ENCODE results near the gene KRTAP3-2. TPM values are rescaled to one million over a fixed set of nuclear protein-coding genes. Genes with fewer than 3 reads are reported as not detected.

Gene KRTAP3-2
- total RNA-seq, 1 experiment from 2014 or later = not detected

DNA sequence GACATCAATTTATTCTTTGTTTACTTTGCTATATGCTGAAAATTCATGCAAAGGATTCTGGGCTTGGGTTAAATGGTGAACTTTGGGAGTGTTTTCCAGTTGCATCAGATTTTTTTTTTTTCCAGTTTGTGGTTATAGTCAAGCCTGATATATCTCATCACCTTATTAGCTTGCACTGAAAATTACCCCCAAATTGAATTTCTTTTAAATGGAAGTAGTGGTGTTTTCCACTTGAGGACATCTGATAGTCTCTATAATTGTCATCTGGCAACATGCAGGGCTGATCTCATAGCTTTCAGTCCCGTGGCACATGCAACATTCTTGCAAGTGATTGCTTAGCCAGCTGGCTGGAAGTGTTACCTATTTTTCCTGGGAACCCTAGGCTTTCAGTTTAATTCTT, 13.9 kb upstream of the KRTAP3-2 start:
- no peaks in the 10 kb centered on the region for H3K9me2 ChIP-seq (replicated peaks; ENCODE audit: insufficient read depth, low read length)
- no peak overlapping the region for H3K9ac ChIP-seq (ENCODE audit: low read length)
- no peaks in the 10 kb centered on the region for H3K9me3 ChIP-seq (ENCODE audit: low read length)
- H3K27me3 ChIP-seq (ENCODE audit: low read length) = no peaks in the 10 kb centered on the region
- H3K4me1 ChIP-seq (ENCODE audit: low read length) = no peaks in the 10 kb centered on the region
- H3K4me2 ChIP-seq (ENCODE audit: low read depth, low read length, poor library complexity, severe bottlenecking) = no peak overlapping the region
- no peak for DNase-seq
- H3K36me3 ChIP-seq (ENCODE audit: insufficient read depth, low read length) = no peaks in the 10 kb centered on the region
- no peaks in the 10 kb centered on the region for H4K20me1 ChIP-seq (ENCODE audit: insufficient read depth, low read depth, low read length)
- no peak overlapping the region for H2AFZ ChIP-seq (ENCODE audit: low read length)
- no peaks in the 10 kb centered on the region for H3K79me2 ChIP-seq (ENCODE audit: low read length)
- no peak overlapping the region for H3K4me3 ChIP-seq (ENCODE audit: low read length)
- H3K27ac ChIP-seq (ENCODE audit: low read length) = no peak overlapping the region

DNA sequence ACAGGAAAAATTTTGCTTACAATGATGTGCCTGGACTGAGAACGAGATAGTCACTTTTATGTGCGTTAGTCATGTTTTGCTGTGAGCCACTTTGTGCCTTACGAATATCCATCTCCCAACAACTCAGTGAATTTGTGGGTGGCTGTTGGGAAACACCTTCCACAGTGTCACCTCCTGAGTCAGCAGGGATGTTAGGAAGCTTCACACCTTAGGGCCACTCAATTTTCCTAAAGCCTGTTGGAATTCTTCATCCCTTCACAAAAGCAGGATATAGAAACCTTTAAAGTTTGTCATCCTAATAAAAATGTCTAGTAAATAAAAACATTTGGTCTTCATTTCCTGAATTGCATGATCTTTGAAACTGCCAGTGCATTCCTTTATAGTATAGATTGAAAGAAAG, 13.5 kb upstream of the KRTAP3-2 start:
- no peaks in the 10 kb centered on the region for H3K9me2 ChIP-seq (replicated peaks; ENCODE audit: insufficient read depth, low read length)
- no peak for DNase-seq
- H3K36me3 ChIP-seq (ENCODE audit: insufficient read depth, low read length) = no peaks in the 10 kb centered on the region
- H3K27ac ChIP-seq (ENCODE audit: low read length) = no peak overlapping the region
- no peak overlapping the region for H3K4me3 ChIP-seq (ENCODE audit: low read length)
- no peaks in the 10 kb centered on the region for H3K9me3 ChIP-seq (ENCODE audit: low read length)
- no peak overlapping the region for H3K4me2 ChIP-seq (ENCODE audit: low read depth, low read length, poor library complexity, severe bottlenecking)
- no peaks in the 10 kb centered on the region for H3K27me3 ChIP-seq (ENCODE audit: low read length)
- no peaks in the 10 kb centered on the region for H4K20me1 ChIP-seq (ENCODE audit: insufficient read depth, low read depth, low read length)
- no peak overlapping the region for H2AFZ ChIP-seq (ENCODE audit: low read length)
- H3K9ac ChIP-seq (ENCODE audit: low read length) = no peak overlapping the region
- H3K79me2 ChIP-seq (ENCODE audit: low read length) = no peaks in the 10 kb centered on the region
- no peaks in the 10 kb centered on the region for H3K4me1 ChIP-seq (ENCODE audit: low read length)

DNA sequence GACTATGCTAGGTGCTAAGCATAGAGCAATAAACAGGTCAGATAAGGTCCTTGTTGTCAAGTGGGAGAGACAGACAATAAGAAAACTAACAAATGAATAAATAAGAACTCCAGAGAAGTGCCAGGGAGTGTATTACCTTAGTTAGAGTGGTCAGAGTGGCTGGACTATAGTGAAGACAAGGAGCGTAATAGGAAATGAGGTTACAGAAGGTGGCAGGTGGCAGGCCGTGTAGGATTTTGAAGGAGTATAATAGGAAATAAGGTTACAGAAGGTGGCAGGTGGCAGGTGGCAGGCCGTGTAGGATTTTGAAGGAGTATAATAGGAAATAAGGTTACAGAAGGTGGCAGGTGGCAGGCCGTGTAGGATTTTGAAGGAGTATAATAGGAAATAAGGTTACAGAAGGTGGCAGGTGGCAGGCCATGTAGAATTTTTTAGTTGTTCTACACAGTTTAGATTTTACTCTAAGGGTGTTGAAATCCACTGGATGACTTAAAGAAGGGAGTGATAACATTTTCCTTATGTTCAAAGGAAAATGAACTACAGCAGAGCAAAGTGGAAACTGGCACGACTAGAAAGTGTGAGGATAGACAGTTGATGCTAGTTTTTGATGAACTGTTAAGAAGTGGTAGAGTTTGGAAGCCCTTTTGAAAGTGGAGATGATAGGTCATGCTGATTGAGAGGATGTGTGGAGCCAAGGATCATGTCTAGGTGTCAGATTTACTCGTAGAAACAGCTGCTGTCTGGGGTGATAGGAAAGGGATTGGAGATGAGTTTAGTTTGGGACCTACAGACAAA, 12.8 kb upstream of the KRTAP3-2 start:
- H3K79me2 ChIP-seq (ENCODE audit: low read length) = no peaks in the 10 kb centered on the region
- H3K9ac ChIP-seq (ENCODE audit: low read length) = no peak overlapping the region
- no peaks in the 10 kb centered on the region for H3K4me1 ChIP-seq (ENCODE audit: low read length)
- H3K27me3 ChIP-seq (ENCODE audit: low read length) = no peaks in the 10 kb centered on the region
- no peaks in the 10 kb centered on the region for H3K9me2 ChIP-seq (replicated peaks; ENCODE audit: insufficient read depth, low read length)
- no peaks in the 10 kb centered on the region for H3K36me3 ChIP-seq (ENCODE audit: insufficient read depth, low read length)
- H3K27ac ChIP-seq (ENCODE audit: low read length) = no peak overlapping the region
- no peaks in the 10 kb centered on the region for H4K20me1 ChIP-seq (ENCODE audit: insufficient read depth, low read depth, low read length)
- DNase-seq = no peak
- H2AFZ ChIP-seq (ENCODE audit: low read length) = no peak overlapping the region
- no peak overlapping the region for H3K4me3 ChIP-seq (ENCODE audit: low read length)
- no peaks in the 10 kb centered on the region for H3K9me3 ChIP-seq (ENCODE audit: low read length)
- H3K4me2 ChIP-seq (ENCODE audit: low read depth, low read length, poor library complexity, severe bottlenecking) = no peak overlapping the region

DNA sequence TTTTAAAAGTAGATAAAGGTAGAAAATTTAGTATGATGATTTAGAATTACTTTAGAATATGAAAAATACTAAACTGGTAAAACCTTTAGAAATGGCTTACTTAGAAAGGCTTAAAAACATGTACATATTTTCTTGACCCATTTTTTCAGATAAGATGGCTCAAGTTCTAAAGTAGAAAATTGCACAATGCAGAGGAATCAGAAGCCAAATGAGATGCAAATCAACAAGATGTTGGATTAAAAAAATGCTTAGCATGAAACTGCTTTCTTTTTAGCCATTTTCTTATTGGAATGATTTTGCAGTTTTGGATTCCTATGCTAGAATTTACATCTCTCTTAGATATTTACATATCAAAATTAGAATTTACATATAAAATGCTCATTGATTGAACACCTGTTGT, 10.7 kb upstream of the KRTAP3-2 start:
- Histone ChIP-seq H3K4me2 (ENCODE audit: low read depth, low read length, poor library complexity, severe bottlenecking) (no peak overlapping the region), H3K4me1 (ENCODE audit: low read length) (no peaks in the 10 kb centered on the region), H3K9ac (ENCODE audit: low read length) (no peak overlapping the region), H3K27me3 (ENCODE audit: low read length) (no peaks in the 10 kb centered on the region), H3K79me2 (ENCODE audit: low read length) (no peaks in the 10 kb centered on the region), H3K4me3 (ENCODE audit: low read length) (no peak overlapping the region), H2AFZ (ENCODE audit: low read length) (no peak overlapping the region), H4K20me1 (ENCODE audit: insufficient read depth, low read depth, low read length) (no peaks in the 10 kb centered on the region), H3K36me3 (ENCODE audit: insufficient read depth, low read length) (no peaks in the 10 kb centered on the region), H3K27ac (ENCODE audit: low read length) (no peak overlapping the region), H3K9me3 (ENCODE audit: low read length) (no peaks in the 10 kb centered on the region), H3K9me2 (replicated peaks; ENCODE audit: insufficient read depth, low read length) (no peaks in the 10 kb centered on the region)
- DNase-seq = no peak

DNA sequence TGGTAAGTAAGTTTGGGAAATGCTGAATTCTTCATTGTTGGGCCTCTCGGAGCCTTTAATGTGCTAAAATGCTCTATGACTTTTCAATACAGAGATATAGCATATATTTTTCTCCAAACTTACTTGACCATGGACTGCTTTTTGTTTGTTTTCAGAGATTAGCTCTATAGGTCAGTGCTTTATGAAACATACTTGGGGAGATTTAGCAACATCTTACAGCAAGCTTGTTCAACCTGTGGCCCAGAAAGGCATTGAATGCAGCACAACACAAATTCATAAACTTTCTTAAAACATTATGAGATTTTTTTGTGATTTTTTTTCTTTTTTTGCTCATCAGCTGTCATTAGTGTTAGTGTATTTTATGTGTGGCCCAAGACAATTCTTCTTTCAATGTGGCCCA, 10.2 kb upstream of the KRTAP3-2 start:
- Histone ChIP-seq H3K4me3 (ENCODE audit: low read length) (no peak overlapping the region), H3K27ac (ENCODE audit: low read length) (no peak overlapping the region), H3K79me2 (ENCODE audit: low read length) (no peaks in the 10 kb centered on the region), H3K4me1 (ENCODE audit: low read length) (no peaks in the 10 kb centered on the region), H3K4me2 (ENCODE audit: low read depth, low read length, poor library complexity, severe bottlenecking) (no peak overlapping the region), H3K9me3 (ENCODE audit: low read length) (no peaks in the 10 kb centered on the region), H2AFZ (ENCODE audit: low read length) (no peak overlapping the region), H3K27me3 (ENCODE audit: low read length) (no peaks in the 10 kb centered on the region), H4K20me1 (ENCODE audit: insufficient read depth, low read depth, low read length) (no peaks in the 10 kb centered on the region), H3K9me2 (replicated peaks; ENCODE audit: insufficient read depth, low read length) (no peaks in the 10 kb centered on the region), H3K36me3 (ENCODE audit: insufficient read depth, low read length) (no peaks in the 10 kb centered on the region), H3K9ac (ENCODE audit: low read length) (no peak overlapping the region)
- DNase-seq = no peak

DNA sequence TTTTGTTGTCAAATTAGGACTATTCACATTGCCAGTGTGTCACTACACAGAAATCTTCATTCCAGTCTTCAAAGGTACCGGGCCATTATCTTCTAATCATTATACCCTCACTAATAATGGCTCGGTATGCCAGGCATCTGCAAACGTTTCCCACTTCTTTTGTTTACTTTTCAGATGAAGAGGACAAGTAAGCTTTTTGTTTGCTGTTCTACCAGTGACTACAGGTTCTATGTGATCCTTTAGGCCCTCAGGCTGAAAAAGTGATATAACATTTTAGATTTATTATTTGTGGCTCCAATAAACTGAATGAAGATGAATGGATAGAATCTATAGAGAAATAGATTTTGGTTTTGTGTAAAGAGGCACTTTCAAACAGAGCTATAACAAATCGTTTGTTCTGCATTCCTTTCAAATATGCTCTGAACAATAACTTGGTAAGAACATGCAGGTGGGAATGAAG, 9.6 kb upstream of the KRTAP3-2 start:
- no peaks in the 10 kb centered on the region for H3K27me3 ChIP-seq (ENCODE audit: low read length)
- DNase-seq = no peak
- no peaks in the 10 kb centered on the region for H4K20me1 ChIP-seq (ENCODE audit: insufficient read depth, low read depth, low read length)
- H3K4me1 ChIP-seq (ENCODE audit: low read length) = no peaks in the 10 kb centered on the region
- no peak overlapping the region for H3K4me3 ChIP-seq (ENCODE audit: low read length)
- no peaks in the 10 kb centered on the region for H3K9me3 ChIP-seq (ENCODE audit: low read length)
- H3K4me2 ChIP-seq (ENCODE audit: low read depth, low read length, poor library complexity, severe bottlenecking) = no peak overlapping the region
- H3K27ac ChIP-seq (ENCODE audit: low read length) = no peak overlapping the region
- no peaks in the 10 kb centered on the region for H3K36me3 ChIP-seq (ENCODE audit: insufficient read depth, low read length)
- H3K9ac ChIP-seq (ENCODE audit: low read length) = no peak overlapping the region
- H3K79me2 ChIP-seq (ENCODE audit: low read length) = no peaks in the 10 kb centered on the region
- H3K9me2 ChIP-seq (replicated peaks; ENCODE audit: insufficient read depth, low read length) = no peaks in the 10 kb centered on the region
- H2AFZ ChIP-seq (ENCODE audit: low read length) = no peak overlapping the region

DNA sequence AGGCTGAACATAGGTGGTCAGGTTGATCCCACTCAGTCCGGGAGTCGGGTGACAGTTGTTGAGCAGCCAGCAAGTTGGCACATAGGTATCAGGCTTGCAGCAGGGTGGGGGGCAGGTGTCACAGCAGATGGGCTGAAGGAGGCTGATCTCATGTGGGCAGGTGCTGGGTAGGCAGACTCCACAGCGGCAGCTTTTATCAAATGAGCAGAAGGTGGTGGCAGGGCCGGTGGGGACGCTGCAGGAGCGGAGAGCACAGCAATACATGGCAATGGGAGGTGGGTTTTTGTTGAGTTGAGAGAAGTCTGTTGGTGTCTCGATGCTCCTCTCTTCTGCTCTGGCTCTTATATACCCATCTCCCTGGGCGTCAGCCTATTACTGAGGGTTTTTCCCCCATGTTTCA, 9.1 kb upstream of the KRTAP3-2 start, which contains the start of gene KRTAP3-1:
Gene KRTAP3-1 (minus strand): TSS at position 318 of the 400 bp plus-strand sequence. CDS start 54 bp downstream, at position 264.
- H3K79me2 ChIP-seq (ENCODE audit: low read length) = no peaks in the 10 kb centered on the region
- no peak within 1 kb of the TSS for H3K4me2 ChIP-seq (ENCODE audit: low read depth, low read length, poor library complexity, severe bottlenecking)

DNA sequence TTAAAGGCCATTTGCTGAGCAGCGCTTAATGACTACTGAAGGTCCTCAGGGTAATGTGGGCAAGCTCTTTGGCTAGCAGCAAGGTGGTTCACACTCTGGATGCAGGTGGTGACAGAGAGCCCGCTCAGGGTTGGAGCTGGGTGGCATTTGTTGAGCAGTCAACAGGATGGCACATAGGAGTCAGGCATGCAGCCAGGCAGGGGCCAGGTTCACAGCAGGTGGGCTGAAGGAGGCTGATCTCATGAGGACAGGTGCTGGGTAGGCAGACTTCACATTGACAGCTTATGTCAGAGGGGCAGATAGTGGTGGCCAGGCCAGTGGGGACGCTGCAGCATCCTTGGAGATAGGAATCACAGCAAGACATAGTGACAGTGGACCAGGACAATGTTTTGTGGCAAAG, 4.7 kb upstream of the KRTAP3-2 start:
- Histone ChIP-seq H3K4me2 (ENCODE audit: low read depth, low read length, poor library complexity, severe bottlenecking) (no peak overlapping the region), H3K4me3 (ENCODE audit: low read length) (no peak overlapping the region), H3K36me3 (ENCODE audit: insufficient read depth, low read length) (no peaks in the 10 kb centered on the region), H2AFZ (ENCODE audit: low read length) (no peak overlapping the region), H3K9me2 (replicated peaks; ENCODE audit: insufficient read depth, low read length) (no peaks in the 10 kb centered on the region), H3K9me3 (ENCODE audit: low read length) (no peaks in the 10 kb centered on the region), H3K4me1 (ENCODE audit: low read length) (no peaks in the 10 kb centered on the region), H3K9ac (ENCODE audit: low read length) (no peak overlapping the region), H3K27ac (ENCODE audit: low read length) (no peak overlapping the region), H3K27me3 (ENCODE audit: low read length) (no peaks in the 10 kb centered on the region), H4K20me1 (ENCODE audit: insufficient read depth, low read depth, low read length) (no peaks in the 10 kb centered on the region), H3K79me2 (ENCODE audit: low read length) (no peaks in the 10 kb centered on the region)
- no peak for DNase-seq

More for the DNA sequence above, 9.1 kb upstream of the KRTAP3-2 start, which contains the start of gene KRTAP3-1:
- no peaks in the 10 kb centered on the region for H3K4me1 ChIP-seq (ENCODE audit: low read length)
- H3K27me3 ChIP-seq (ENCODE audit: low read length) = no peaks in the 10 kb centered on the region
- no peaks in the 10 kb centered on the region for H4K20me1 ChIP-seq (ENCODE audit: insufficient read depth, low read depth, low read length)
- H3K9ac ChIP-seq (ENCODE audit: low read length) = no peak within 1 kb of the TSS
- H3K27ac ChIP-seq (ENCODE audit: low read length) = no peak within 1 kb of the TSS
- no peaks in the 10 kb centered on the region for H3K9me3 ChIP-seq (ENCODE audit: low read length)
- no peak for DNase-seq
- H3K4me3 ChIP-seq (ENCODE audit: low read length) = no peak within 1 kb of the TSS
- H2AFZ ChIP-seq (ENCODE audit: low read length) = no peak within 1 kb of the TSS
- H3K9me2 ChIP-seq (replicated peaks; ENCODE audit: insufficient read depth, low read length) = no peaks in the 10 kb centered on the region
- no peaks in the 10 kb centered on the region for H3K36me3 ChIP-seq (ENCODE audit: insufficient read depth, low read length)

Data from Karpas-422 (cell line).